HEK293T (cell line): ENCODE measurements around the gene SLC35F5.

Experiments used
- ARNT ChIP-seq: fragments of 450-650 bp; IDR thresholded peaks from 2 replicates; pipeline ENCODE4 v1.6.1; 2017; ENCODE audit warnings: mild to moderate bottlenecking
- BHLHE40 ChIP-seq: fragments of 450-650 bp; IDR thresholded peaks from 2 replicates; pipeline ENCODE4 v1.6.1; 2016; ENCODE audit warnings: mild to moderate bottlenecking, moderate library complexity, borderline replicate concordance
- ELF4 ChIP-seq: fragments of 450-650 bp; IDR thresholded peaks from 2 replicates; pipeline ENCODE4 v1.6.1; 2017; ENCODE audit warnings: antibody characterized with exemption
- FOXA1 ChIP-seq: fragments of 450-650 bp; IDR thresholded peaks from 2 replicates; pipeline ENCODE4 v1.6.1; 2016; ENCODE audit warnings: mild to moderate bottlenecking
- FOXK2 ChIP-seq: fragments of 450-650 bp; IDR thresholded peaks from 2 replicates; pipeline ENCODE4 v1.6.1; 2016; ENCODE audit warnings: mild to moderate bottlenecking
- FOXM1 ChIP-seq: fragments of 450-650 bp; IDR thresholded peaks from 2 replicates; pipeline ENCODE4 v1.6.1; 2017; ENCODE audit warnings: mild to moderate bottlenecking, borderline replicate concordance
- HDGF ChIP-seq: fragments of 450-650 bp; IDR thresholded peaks from 2 replicates; pipeline ENCODE4 v1.6.1; 2017; ENCODE audit warnings: antibody characterized with exemption, borderline replicate concordance
- L3MBTL2 ChIP-seq: fragments of 450-650 bp; conservative IDR thresholded peaks from 2 replicates; pipeline ENCODE4 v1.6.1; 2016; ENCODE audit warnings: mild to moderate bottlenecking
- LEF1 ChIP-seq: fragments of 450-650 bp; IDR thresholded peaks from 2 replicates; pipeline ENCODE4 v1.6.1; 2017; ENCODE audit warnings: mild to moderate bottlenecking, borderline replicate concordance
- NFRKB ChIP-seq: fragments of 450-650 bp; IDR thresholded peaks from 2 replicates; pipeline ENCODE4 v1.6.1; 2016; ENCODE audit warnings: mild to moderate bottlenecking, moderate library complexity
- SP1 ChIP-seq: fragments of 450-650 bp; IDR thresholded peaks from 2 replicates; pipeline ENCODE4 v1.6.1; 2017
- TARDBP ChIP-seq: fragments of 450-650 bp; IDR thresholded peaks from 2 replicates; pipeline ENCODE4 v1.6.1; 2016
- ZNF384 ChIP-seq: fragments of 450-650 bp; IDR thresholded peaks from 2 replicates; pipeline ENCODE4 v1.6.1; 2016

GRCh38 chr2:113711851-113712250 lies 44.6 kb downstream of the SLC35F5 start:
- TF ChIP-seq LEF1 (no peak), NFRKB (no peak), FOXM1 (no peak), SP1 (no peak), L3MBTL2 (no peak), TARDBP (no peak), ARNT (no peak), HDGF (no peak), FOXA1 (no peak), FOXK2 (no peak), ZNF384 (no peak), BHLHE40 (no peak), ELF4 (no peak)
